Measurements from ENCODE around the gene GASK1B. TPM values are rescaled to one million over a fixed set of nuclear protein-coding genes. Genes with fewer than 3 reads are reported as not detected.

The GASK1B gene
- 10 to 100 TPM; 49.9 to 56.9 TPM for total RNA-seq

DNA sequence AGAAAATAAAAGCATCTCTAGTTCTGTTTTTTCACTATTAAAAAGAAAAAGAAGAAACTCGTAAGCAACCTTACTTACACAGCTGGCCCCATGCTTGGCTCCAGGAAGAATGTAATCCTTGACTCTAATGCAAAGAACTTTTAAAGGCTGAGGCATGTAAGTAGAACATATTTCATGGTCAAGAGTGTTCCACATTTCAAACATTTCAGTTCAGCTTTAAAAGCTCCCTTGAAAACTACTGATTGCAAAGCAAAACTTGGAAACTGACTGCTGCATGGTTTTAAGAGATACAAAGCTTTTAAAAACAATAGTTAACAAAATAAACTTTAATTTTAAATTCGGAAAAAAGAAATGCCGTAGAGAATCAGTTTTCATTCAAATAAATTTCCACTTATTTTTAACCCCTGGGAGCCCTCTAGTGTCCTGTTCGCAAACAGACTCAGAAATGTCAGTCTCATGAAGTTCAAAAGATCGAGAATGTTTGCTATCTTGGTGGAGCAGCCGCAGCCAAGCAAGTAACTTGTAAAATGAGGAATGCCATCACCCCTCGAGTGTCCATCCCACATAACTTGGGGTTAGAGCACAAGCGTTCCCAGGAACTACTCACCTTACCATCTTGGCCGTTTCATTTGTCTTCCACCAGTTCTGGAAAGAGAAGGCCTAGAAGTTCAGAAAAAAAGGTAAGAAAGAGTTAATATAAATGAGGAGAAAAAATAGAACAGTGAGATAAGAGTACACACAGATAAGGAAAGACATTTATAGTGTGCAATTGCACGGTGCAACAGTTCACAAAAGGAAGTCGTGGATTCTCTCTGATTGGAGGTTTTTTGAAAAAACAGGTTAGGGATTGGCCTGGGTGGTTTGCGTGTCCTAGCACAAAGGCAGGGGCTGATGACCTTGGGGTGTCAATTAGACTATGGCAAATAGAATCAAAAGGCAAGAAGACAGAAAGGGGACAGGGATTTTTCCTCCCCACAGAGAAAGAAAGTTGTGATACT is at the start of gene GASK1B:
GASK1B (minus strand) TSS at position 765 of the 998 bp plus-strand sequence. CDS start 1,650 bp downstream, outside the sequence.
- no peak for DNase-seq (ENCODE audit: low spot score)
- H3K27ac ChIP-seq: peak within 1 kb of the TSS; percentile 86 to 88
- TF ChIP-seq, protein P1, sequence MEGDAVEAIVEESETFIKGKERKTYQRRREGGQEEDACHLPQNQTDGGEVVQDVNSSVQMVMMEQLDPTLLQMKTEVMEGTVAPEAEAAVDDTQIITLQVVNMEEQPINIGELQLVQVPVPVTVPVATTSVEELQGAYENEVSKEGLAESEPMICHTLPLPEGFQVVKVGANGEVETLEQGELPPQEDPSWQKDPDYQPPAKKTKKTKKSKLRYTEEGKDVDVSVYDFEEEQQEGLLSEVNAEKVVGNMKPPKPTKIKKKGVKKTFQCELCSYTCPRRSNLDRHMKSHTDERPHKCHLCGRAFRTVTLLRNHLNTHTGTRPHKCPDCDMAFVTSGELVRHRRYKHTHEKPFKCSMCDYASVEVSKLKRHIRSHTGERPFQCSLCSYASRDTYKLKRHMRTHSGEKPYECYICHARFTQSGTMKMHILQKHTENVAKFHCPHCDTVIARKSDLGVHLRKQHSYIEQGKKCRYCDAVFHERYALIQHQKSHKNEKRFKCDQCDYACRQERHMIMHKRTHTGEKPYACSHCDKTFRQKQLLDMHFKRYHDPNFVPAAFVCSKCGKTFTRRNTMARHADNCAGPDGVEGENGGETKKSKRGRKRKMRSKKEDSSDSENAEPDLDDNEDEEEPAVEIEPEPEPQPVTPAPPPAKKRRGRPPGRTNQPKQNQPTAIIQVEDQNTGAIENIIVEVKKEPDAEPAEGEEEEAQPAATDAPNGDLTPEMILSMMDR (IDR thresholded peaks at IDR 0.05): peak in 1 of 2 donors; percentile 77
- no peaks in the 10 kb centered on the region for H3K9me3 ChIP-seq
- H3K27me3 ChIP-seq: no peaks in the 10 kb centered on the region
- peaks cover 0 to 27% of the 10 kb centered on the region in 2 donors for H3K4me1 ChIP-seq
- peak within 1 kb of the TSS; percentile 54 to 69 for H3K4me3 ChIP-seq
- H3K36me3 ChIP-seq: no peaks in the 10 kb centered on the region

DNA sequence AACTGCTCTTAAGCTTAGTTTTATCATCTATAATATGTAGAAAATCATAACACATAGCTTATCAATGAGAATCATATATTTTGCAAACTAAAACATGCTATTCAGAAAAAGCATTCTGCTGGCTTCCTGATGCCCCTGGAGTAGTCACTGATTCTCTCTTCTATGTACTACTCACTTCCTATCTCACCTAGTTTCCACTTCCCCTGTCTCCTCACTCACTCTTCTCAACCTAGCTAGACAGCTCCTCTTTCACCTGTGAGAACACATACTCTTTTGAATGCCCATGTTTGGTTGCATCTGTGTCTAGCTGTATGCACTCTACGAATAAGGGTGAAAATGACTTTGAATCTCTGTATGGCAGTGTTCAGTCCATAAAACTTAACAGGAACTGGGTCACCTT is 46.8 kb upstream of the GASK1B start:
- H3K36me3 ChIP-seq: no peaks in the 10 kb centered on the region
- TF ChIP-seq, protein P1 (IDR thresholded peaks at IDR 0.05): no peak
- no peak overlapping the region for H3K4me3 ChIP-seq
- no peak for DNase-seq (ENCODE audit: low spot score)
- H3K27me3 ChIP-seq: no peaks in the 10 kb centered on the region
- peaks cover 0 to 5% of the 10 kb centered on the region in 2 donors for H3K4me1 ChIP-seq
- no peak overlapping the region for H3K27ac ChIP-seq
- no peaks in the 10 kb centered on the region for H3K9me3 ChIP-seq

GRCh38 chr4:158217763-158218162 is 44.9 kb upstream of the GASK1B start:
- TF ChIP-seq, protein P1 (IDR thresholded peaks at IDR 0.05): no peak
- DNase-seq (ENCODE audit: low spot score): no peak
- Histone ChIP-seq H3K27ac (peak overlapping the region; percentile 43 to 76), H3K36me3 (no peaks in the 10 kb centered on the region), H3K4me1 (peaks cover 0 to 5% of the 10 kb centered on the region in 2 donors), H3K4me3 (no peak overlapping the region), H3K27me3 (no peaks in the 10 kb centered on the region), H3K9me3 (no peaks in the 10 kb centered on the region)

DNA sequence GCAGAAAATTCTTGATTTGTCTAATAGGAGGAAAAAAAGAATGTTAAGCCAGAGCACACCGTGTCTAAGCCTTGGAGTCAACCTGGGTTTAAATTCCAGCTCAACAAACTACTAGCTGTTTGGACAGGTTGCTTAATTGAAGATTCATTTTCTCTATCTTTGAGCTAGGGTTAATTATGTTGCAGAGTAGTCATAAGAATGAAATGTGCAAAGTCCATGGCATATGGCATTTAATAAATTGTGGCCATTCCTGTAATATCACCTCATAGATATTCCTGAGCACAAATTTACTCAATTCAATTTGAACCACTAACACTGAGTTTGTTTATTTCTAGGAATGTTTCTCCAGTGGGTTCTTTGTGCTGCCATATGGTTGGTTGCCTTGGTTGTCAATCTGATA is 42.0 kb upstream of the GASK1B start:
- Histone ChIP-seq H3K27ac (no peak overlapping the region), H3K27me3 (no peaks in the 10 kb centered on the region), H3K9me3 (no peaks in the 10 kb centered on the region), H3K4me1 (peaks cover 0 to 16% of the 10 kb centered on the region in 2 donors), H3K4me3 (no peak overlapping the region), H3K36me3 (no peaks in the 10 kb centered on the region)
- DNase-seq (ENCODE audit: low spot score): no peak
- TF ChIP-seq, protein P1 (IDR thresholded peaks at IDR 0.05): no peak

DNA sequence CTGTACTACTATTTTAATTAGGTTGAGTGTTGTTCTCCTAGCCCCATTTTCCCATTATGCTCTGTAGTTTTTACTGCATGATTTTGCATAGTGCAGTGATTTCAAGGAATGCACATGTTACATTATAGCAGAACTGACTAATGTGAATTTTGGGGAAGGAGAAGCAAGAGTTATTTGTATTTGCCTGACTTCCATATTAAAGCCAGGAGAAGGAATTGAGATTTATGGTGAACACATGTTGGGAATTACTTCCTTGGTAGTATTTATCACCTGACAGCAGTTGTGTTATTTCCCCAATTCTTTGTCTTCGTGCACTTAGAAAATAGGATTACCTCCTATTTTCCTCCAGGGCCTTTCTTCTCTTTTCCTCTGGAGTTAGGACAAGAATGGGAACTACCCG is 40.6 kb upstream of the GASK1B start:
- H3K27ac ChIP-seq: no peak overlapping the region
- H3K36me3 ChIP-seq: no peaks in the 10 kb centered on the region

More for the DNA sequence above, 40.6 kb upstream of the GASK1B start:
- Histone ChIP-seq H3K9me3 (no peaks in the 10 kb centered on the region), H3K4me1 (peaks cover 0 to 16% of the 10 kb centered on the region in 2 donors), H3K4me3 (no peak overlapping the region), H3K27me3 (no peaks in the 10 kb centered on the region)
- TF ChIP-seq, protein P1 (IDR thresholded peaks at IDR 0.05): no peak
- DNase-seq (ENCODE audit: low spot score): no peak

Data from right atrium auricular region (tissue), 2 donors.